Keratinocyte (primary cell): ENCODE data around the gene TMEM167A. TPM values are rescaled to one million over a fixed set of nuclear protein-coding genes. Genes with fewer than 3 reads are reported as not detected.

Experiments
- DNase-seq: peaks from one replicate; pipeline ENCODE4 v3.0.0-alpha.2; 2011; ENCODE audit warnings: low read depth, missing footprints, low spot score
- FAIRE-seq: peaks from 2 replicates; lab custom pipeline; 2011; peaks lifted over from hg19 to GRCh38; lab: Jason Lieb, UNC
- H2AFZ ChIP-seq: 2 replicates; pipeline ENCODE4 v1.6.0; 2012; ENCODE audit warnings: low read length, control low read depth, inconsistent platforms; ENCODE audit not compliant: control insufficient read depth
- H3K27ac ChIP-seq: 2 replicates; pipeline ENCODE4 v1.5.1; 2011; ENCODE audit warnings: low read length; ENCODE audit not compliant: control insufficient read depth, insufficient read depth
- H3K27me3 ChIP-seq: 3 replicates; pipeline ENCODE4 v1.6.0; 2011; ENCODE audit warnings: low read length; ENCODE audit not compliant: control insufficient read depth, insufficient read depth; ENCODE audit errors: extremely low read depth
- H3K36me3 ChIP-seq, 2 experiments: 2 replicates in 1 of 2; 3 replicates in 1 of 2; pipeline ENCODE4 v1.5.1; 2011; ENCODE audit warnings: low read length in 2 of 2, mild to moderate bottlenecking in 1 of 2; ENCODE audit not compliant: control insufficient read depth in 2 of 2, insufficient read depth in 2 of 2; ENCODE audit errors: extremely low read depth in 1 of 2
- H3K4me1 ChIP-seq: 3 replicates; pipeline ENCODE4 v1.5.1; 2011; ENCODE audit warnings: low read length; ENCODE audit not compliant: control insufficient read depth, insufficient read depth; ENCODE audit errors: extremely low read depth
- H3K4me2 ChIP-seq: 3 replicates; pipeline ENCODE4 v1.6.0; 2011; ENCODE audit warnings: low read depth, low read length; ENCODE audit not compliant: control insufficient read depth, insufficient read depth; ENCODE audit errors: extremely low read depth
- H3K4me3 ChIP-seq, 3 experiments: fragments of 200-600 bp in 1 of 3; sonication (generic) in 1 of 3; 2 replicates in 2 of 3; 3 replicates in 1 of 3; pipeline ENCODE4 v1.5.1; 2011 to 2016; ENCODE audit warnings: low read length in 3 of 3, mild to moderate bottlenecking in 3 of 3, control low read depth in 2 of 3, inconsistent platforms in 1 of 3, low read depth in 1 of 3, mixed read lengths in 1 of 3, mixed run types in 1 of 3, moderate library complexity in 1 of 3; ENCODE audit not compliant: control insufficient read depth in 2 of 3, insufficient read depth in 2 of 3; ENCODE audit errors: extremely low read depth in 1 of 3
- H3K79me2 ChIP-seq: 2 replicates; pipeline ENCODE4 v1.6.0; 2012; ENCODE audit warnings: low read length; ENCODE audit not compliant: control insufficient read depth, insufficient read depth
- H3K9ac ChIP-seq: 3 replicates; pipeline ENCODE4 v1.6.0; 2011; ENCODE audit warnings: low read length; ENCODE audit not compliant: control insufficient read depth, insufficient read depth; ENCODE audit errors: extremely low read depth
- H3K9me1 ChIP-seq: 3 replicates; pipeline ENCODE4 v1.6.0; 2011; ENCODE audit warnings: low read length; ENCODE audit not compliant: control insufficient read depth, insufficient read depth; ENCODE audit errors: extremely low read depth
- H3K9me3 ChIP-seq: 2 replicates; pipeline ENCODE4 v1.5.1; 2012; ENCODE audit warnings: low read depth, low read length; ENCODE audit not compliant: control insufficient read depth
- H4K20me1 ChIP-seq: 3 replicates; pipeline ENCODE4 v1.6.0; 2011; ENCODE audit warnings: low read length; ENCODE audit not compliant: control insufficient read depth, insufficient read depth; ENCODE audit errors: extremely low read depth
- CTCF ChIP-seq, 3 experiments: IDR thresholded peaks in 1 of 3; conservative IDR thresholded peaks in 1 of 3; optimal IDR thresholded peaks in 1 of 3; 2 replicates in 2 of 3; 3 replicates in 1 of 3; pipeline versions ENCODE3 to v1.5.1; 2011; ENCODE audit warnings: low read length in 3 of 3, mild to moderate bottlenecking in 3 of 3, moderate library complexity in 2 of 3, control low read depth in 1 of 3, inconsistent platforms in 1 of 3; ENCODE audit not compliant: insufficient read depth in 2 of 3; ENCODE audit errors: extremely low read depth in 1 of 3
- EZH2 ChIP-seq: IDR thresholded peaks from one replicate; pipeline ENCODE4 v1.6.1; 2012; ENCODE audit warnings: inconsistent platforms, mild to moderate bottlenecking, low read length, moderate library complexity
- dilution Hi-C: fragments of 300-500 bp; cut with MboI; formaldehyde crosslinking; loops from one replicate; pipeline ENCODE4 v1.7.0; 2020; ENCODE audit warnings: low sequenced_read_pairs; ENCODE audit not compliant: extremely low pct_ligation_motif_present
- polyA plus RNA-seq, 5 experiments: library from polyadenylated mRNA; depleted of rRNA in 3 of 5; stranded (reverse) in 3 of 5; stranded (forward) in 1 of 5; unstranded in 1 of 5; fragments of >200 nt; gene quantifications; 1 replicate in 1 of 5; 2 replicates in 3 of 5; 3 replicates in 1 of 5; pipeline versions ENCODE4 v1.2.1 to v1.2.3, GENCODE V29; 2011 to 2012; ENCODE audit warnings: missing spikeins in 2 of 5, low read depth in 1 of 5, low replicate concordance in 1 of 5

Gene TMEM167A
- polyA plus RNA-seq, 1 donor (not counting 4 experiments of a cell fraction or from before 2014, with no cell fraction given): 97.6 TPM

GRCh38 chr5:83066548-83067110, 10.6 kb downstream of the TMEM167A start:
- H3K4me2 ChIP-seq: no peak overlapping the region
- TF ChIP-seq EZH2 (no peak), CTCF (optimal IDR thresholded peaks at IDR 0.05 in 1 of 3, IDR thresholded peaks at IDR 0.05 in 1 of 3, conservative IDR thresholded peaks at IDR 0.05 in 1 of 3; ENCODE audit: extremely low read depth in 1 of 3, insufficient read depth in 2 of 3, low read length in 3 of 3) (no peak)
- H2AFZ ChIP-seq: no peak overlapping the region
- H4K20me1 ChIP-seq: peaks cover 3% of the 10 kb centered on the region
- H3K4me1 ChIP-seq: no peaks in the 10 kb centered on the region
- H3K27me3 ChIP-seq: no peaks in the 10 kb centered on the region
- peaks cover 74% of the 10 kb centered on the region for H3K79me2 ChIP-seq
- no peaks in the 10 kb centered on the region for H3K36me3 ChIP-seq
- H3K9me3 ChIP-seq: no peaks in the 10 kb centered on the region
- dilution Hi-C loops: no loop called here
- no peaks in the 10 kb centered on the region for H3K9me1 ChIP-seq
- no peak for FAIRE-seq
- no peak overlapping the region for H3K27ac ChIP-seq
- no peak for DNase-seq
- H3K9ac ChIP-seq: no peak overlapping the region
- H3K4me3 ChIP-seq: no peak overlapping the region

- H3K79me2 ChIP-seq: peaks cover 11% of the 10 kb centered on the region
- no peaks in the 10 kb centered on the region for H3K9me3 ChIP-seq
- no peak overlapping the region for H3K4me2 ChIP-seq
- FAIRE-seq (no peak), DNase-seq (no peak)
- no peak overlapping the region for H3K27ac ChIP-seq
- H3K36me3 ChIP-seq: no peaks in the 10 kb centered on the region
- no peaks in the 10 kb centered on the region for H3K27me3 ChIP-seq
- no peak overlapping the region for H3K4me3 ChIP-seq
- H3K4me1 ChIP-seq: no peaks in the 10 kb centered on the region
- no peak overlapping the region for H2AFZ ChIP-seq
- no peak for TF ChIP-seq CTCF (optimal IDR thresholded peaks at IDR 0.05 in 1 of 3, IDR thresholded peaks at IDR 0.05 in 1 of 3, conservative IDR thresholded peaks at IDR 0.05 in 1 of 3; ENCODE audit: extremely low read depth in 1 of 3, insufficient read depth in 2 of 3, low read length in 3 of 3)
- dilution Hi-C loops: no loop called here
- no peaks in the 10 kb centered on the region for H3K9me1 ChIP-seq
- H4K20me1 ChIP-seq: no peaks in the 10 kb centered on the region
- no peak overlapping the region for H3K9ac ChIP-seq
Measured at GRCh38 chr5:83059341-83059740, 17.9 kb downstream of the TMEM167A start.
